Measurements from ENCODE around the gene TXNRD2. TPM values are rescaled to one million over a fixed set of nuclear protein-coding genes. Genes with fewer than 3 reads are reported as not detected.

TXNRD2 gene
- 19.7 and 24.4 TPM in 2 replicates for total RNA-seq

- intact Hi-C loops (cut with micrococcal nuclease): loop anchor here (1.0 kb wide), 1 partner anchor 87 kb away; the partner anchor contains the start of genes GNB1L and RTL10
Observed at GRCh38 chr22:19941365-19942082, at the start of gene TXNRD2, which contains the start of gene COMT. TXNRD2 (minus strand) TSS chr22:19941818; CDS start chr22:19941803, 15 bp downstream. COMT (plus strand) TSS chr22:19941772; CDS start chr22:19962527, 20,755 bp downstream.

GRCh38 chr22:19991395-19991644 lies 49.7 kb upstream of the TXNRD2 start:
- intact Hi-C loops (cut with micrococcal nuclease): no loop called here

GRCh38 chr22:19990609-19991394 lies 49.2 kb upstream of the TXNRD2 start:
- intact Hi-C loops (cut with micrococcal nuclease): no loop called here

- intact Hi-C loops (cut with micrococcal nuclease): no loop called here
Observed at GRCh38 chr22:19990188-19990587, 48.6 kb upstream of the TXNRD2 start.

GRCh38 chr22:19989725-19990067 lies 48.1 kb upstream of the TXNRD2 start:
- intact Hi-C loops (cut with micrococcal nuclease): no loop called here

GRCh38 chr22:19988965-19989724 lies 47.5 kb upstream of the TXNRD2 start:
- intact Hi-C loops (cut with micrococcal nuclease): no loop called here

GRCh38 chr22:19988331-19988808 lies 46.8 kb upstream of the TXNRD2 start:
- intact Hi-C loops (cut with micrococcal nuclease): no loop called here

- intact Hi-C loops (cut with micrococcal nuclease): loop anchor here (1.0 to 2.0 kb wide), 2 partner anchors 33 to 312 kb away; partner anchors contain the start of gene TANGO2
Observed at GRCh38 chr22:19987394-19988306, 46.0 kb upstream of the TXNRD2 start.

GRCh38 chr22:19986410-19987341 lies 45.1 kb upstream of the TXNRD2 start:
- intact Hi-C loops (cut with micrococcal nuclease): loop anchor here (1.0 to 2.0 kb wide), 2 partner anchors 34 to 313 kb away; partner anchors contain the start of gene TANGO2

GRCh38 chr22:19986011-19986409 lies 44.4 kb upstream of the TXNRD2 start:
- intact Hi-C loops (cut with micrococcal nuclease): loop anchor here (2.0 kb wide), 1 partner anchor 35 kb away; the partner anchor contains the start of gene TANGO2

- intact Hi-C loops (cut with micrococcal nuclease): no loop called here
Observed at GRCh38 chr22:19984851-19985811, 43.5 kb upstream of the TXNRD2 start.

- intact Hi-C loops (cut with micrococcal nuclease): no loop called here
Observed at GRCh38 chr22:19984201-19984753, 42.7 kb upstream of the TXNRD2 start.

GRCh38 chr22:19983741-19984140 lies 42.1 kb upstream of the TXNRD2 start:
- intact Hi-C loops (cut with micrococcal nuclease): no loop called here

- intact Hi-C loops (cut with micrococcal nuclease): no loop called here
Observed at GRCh38 chr22:19982991-19983578, 41.5 kb upstream of the TXNRD2 start.

GRCh38 chr22:19981961-19982920 lies 40.6 kb upstream of the TXNRD2 start:
- intact Hi-C loops (cut with micrococcal nuclease): no loop called here

GRCh38 chr22:19981171-19981960 lies 39.7 kb upstream of the TXNRD2 start:
- intact Hi-C loops (cut with micrococcal nuclease): no loop called here
